Duodenal mucosa (tissue), 2 donors: ENCODE measurements around the gene TCP11.
A peak's percentile ranks its signal among the peaks of the same experiment; 100 is the strongest.

Source experiments
- H3K27ac ChIP-seq: one replicate; pipeline ENCODE4 v1.7.0; 2013; ENCODE audit warnings: low read depth, low read length
- H3K27me3 ChIP-seq, 2 donors: one replicate each; pipeline ENCODE4 v1.7.0; 2013; ENCODE audit warnings: low read length in 2 of 2, control low read depth in 1 of 2; ENCODE audit not compliant: insufficient read depth in 2 of 2, control insufficient read depth in 1 of 2
- H3K36me3 ChIP-seq, 2 donors: one replicate each; pipeline ENCODE4 v1.7.0; 2013; ENCODE audit warnings: low read length in 2 of 2, control low read depth in 1 of 2; ENCODE audit not compliant: insufficient read depth in 2 of 2, control insufficient read depth in 1 of 2
- H3K4me1 ChIP-seq, 2 donors: one replicate each; pipeline ENCODE4 v1.7.0; 2013; ENCODE audit warnings: low read length in 2 of 2, control low read depth in 1 of 2; ENCODE audit not compliant: insufficient read depth in 2 of 2, control insufficient read depth in 1 of 2
- H3K4me3 ChIP-seq, 2 donors: one replicate each; pipeline ENCODE4 v1.7.0; 2013; ENCODE audit warnings: low read length in 2 of 2, low read depth in 1 of 2
- H3K9ac ChIP-seq, 2 donors: one replicate each; pipeline ENCODE4 v1.7.0; 2013; ENCODE audit warnings: low read length in 2 of 2, low read depth in 1 of 2
- H3K9me3 ChIP-seq, 2 donors: one replicate each; pipeline ENCODE4 v1.7.0; 2013; ENCODE audit warnings: low read length in 2 of 2, control low read depth in 1 of 2; ENCODE audit not compliant: control insufficient read depth in 1 of 2

Gene TCP11

GRCh38 chr6:35149891-35150566, 8.9 kb upstream of the TCP11 start:
- Histone ChIP-seq H3K9ac (no peak overlapping the region), H3K9me3 (no peaks in the 10 kb centered on the region), H3K27ac (no peak overlapping the region), H3K27me3 (no peaks in the 10 kb centered on the region), H3K36me3 (no peaks in the 10 kb centered on the region), H3K4me3 (no peak overlapping the region), H3K4me1 (no peaks in the 10 kb centered on the region)

DNA sequence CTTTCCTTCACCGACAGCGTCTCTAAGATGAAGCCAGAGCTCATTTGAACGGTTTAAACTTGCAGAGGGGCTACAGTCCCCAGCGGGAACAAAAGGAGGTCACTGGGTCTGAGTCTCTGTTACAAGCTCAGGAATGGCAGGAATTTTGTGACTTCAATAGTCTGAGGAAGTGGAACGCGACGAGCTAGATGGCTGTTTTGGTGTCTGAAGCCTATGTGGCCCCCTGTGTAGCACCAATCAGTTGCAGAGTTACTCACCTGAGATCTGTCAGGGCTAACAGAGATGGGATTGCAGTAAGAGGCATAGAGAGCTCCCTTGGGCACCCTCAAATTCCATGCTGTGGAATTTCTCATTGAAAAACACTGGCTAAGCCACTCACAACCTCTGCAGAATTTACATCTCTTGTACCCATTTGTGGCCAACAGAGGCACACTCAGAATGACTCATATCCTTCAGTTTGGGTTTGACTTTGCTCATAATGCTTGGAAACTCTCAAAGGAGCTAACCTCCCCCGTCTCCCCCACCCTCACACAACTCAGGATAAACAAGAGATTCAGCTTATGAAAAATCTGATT, 7.1 kb upstream of the TCP11 start:
- H3K27ac ChIP-seq, result no peak overlapping the region
- H3K4me1 ChIP-seq, result no peaks in the 10 kb centered on the region
- no peaks in the 10 kb centered on the region for H3K36me3 ChIP-seq
- H3K9me3 ChIP-seq, result no peaks in the 10 kb centered on the region
- H3K4me3 ChIP-seq, result no peak overlapping the region
- H3K27me3 ChIP-seq, result no peaks in the 10 kb centered on the region
- no peak overlapping the region for H3K9ac ChIP-seq

- Histone ChIP-seq H3K9me3 (no peaks in the 10 kb centered on the region), H3K27ac (no peak overlapping the region), H3K4me1 (no peaks in the 10 kb centered on the region), H3K4me3 (no peak overlapping the region), H3K9ac (no peak overlapping the region), H3K27me3 (no peaks in the 10 kb centered on the region), H3K36me3 (no peaks in the 10 kb centered on the region)
These were observed 6.3 kb upstream of the TCP11 start for GRCh38 chr6:35147486-35147885.

DNA sequence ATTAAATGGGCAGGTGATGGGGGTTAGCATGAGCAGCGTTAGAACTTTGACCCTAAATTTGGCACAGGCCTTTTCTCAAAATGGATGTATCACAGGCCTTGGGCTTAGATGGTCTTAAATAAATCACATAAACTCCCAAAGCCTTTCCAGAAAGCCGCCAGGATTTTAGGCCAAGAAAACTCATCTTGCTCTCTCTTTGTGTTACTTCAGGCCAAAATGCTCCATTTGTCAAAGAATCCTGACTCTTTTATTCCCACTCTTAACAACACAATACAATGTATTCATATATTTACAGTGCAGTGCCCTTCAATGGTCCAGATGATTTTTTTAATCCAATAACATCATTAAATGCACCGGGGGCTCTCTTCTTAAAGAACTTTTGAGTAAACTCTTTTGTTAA, 5.9 kb upstream of the TCP11 start:
- Histone ChIP-seq H3K9me3 (no peaks in the 10 kb centered on the region), H3K27ac (no peak overlapping the region), H3K9ac (no peak overlapping the region), H3K36me3 (no peaks in the 10 kb centered on the region), H3K4me3 (no peak overlapping the region), H3K4me1 (no peaks in the 10 kb centered on the region), H3K27me3 (no peaks in the 10 kb centered on the region)

- H3K27me3 ChIP-seq, result no peaks in the 10 kb centered on the region
- no peaks in the 10 kb centered on the region for H3K9me3 ChIP-seq
- H3K4me1 ChIP-seq, result no peaks in the 10 kb centered on the region
- no peak overlapping the region for H3K9ac ChIP-seq
- no peak overlapping the region for H3K4me3 ChIP-seq
- H3K36me3 ChIP-seq, result no peaks in the 10 kb centered on the region
- H3K27ac ChIP-seq, result no peak overlapping the region
These were observed 5.3 kb upstream of the TCP11 start for GRCh38 chr6:35146453-35146852.

DNA sequence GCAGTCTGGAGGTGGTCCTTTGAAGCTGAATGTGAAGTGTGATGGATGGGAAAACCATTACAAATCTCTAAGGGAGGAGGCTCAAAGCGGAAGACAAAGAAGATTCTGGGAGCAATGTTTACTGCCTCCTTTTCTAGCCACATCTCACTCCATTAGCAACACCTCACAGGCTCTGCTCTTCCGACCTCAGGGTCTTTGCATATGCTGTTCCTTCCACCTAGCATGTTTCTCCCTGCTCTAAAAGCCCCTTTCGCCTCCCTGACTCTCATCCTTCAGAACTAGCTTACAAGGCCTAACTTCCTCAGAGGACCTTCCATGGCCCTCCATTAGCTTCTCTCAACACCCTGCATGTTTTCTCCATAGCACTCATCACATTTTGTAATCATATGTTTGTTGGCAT, 4.6 kb upstream of the TCP11 start:
- Histone ChIP-seq H3K4me1 (peaks cover 0 to 3% of the 10 kb centered on the region in 2 donors), H3K9ac (no peak overlapping the region), H3K4me3 (no peak overlapping the region), H3K27me3 (no peaks in the 10 kb centered on the region), H3K9me3 (no peaks in the 10 kb centered on the region), H3K36me3 (no peaks in the 10 kb centered on the region), H3K27ac (no peak overlapping the region)

GRCh38 chr6:35142588-35143569, 1.7 kb upstream of the TCP11 start:
- Histone ChIP-seq H3K27me3 (no peaks in the 10 kb centered on the region), H3K4me1 (peaks cover 0 to 3% of the 10 kb centered on the region in 2 donors), H3K36me3 (no peaks in the 10 kb centered on the region), H3K27ac (no peak overlapping the region), H3K9me3 (no peaks in the 10 kb centered on the region), H3K9ac (no peak overlapping the region), H3K4me3 (no peak overlapping the region)

- H3K4me3 ChIP-seq, result peak overlapping the region; percentile 22 to 43
These were observed 516 bp downstream of the TCP11 start for GRCh38 chr6:35140639-35141006.

GRCh38 chr6:35139924-35140638, 1.1 kb downstream of the TCP11 start:
- H3K27ac ChIP-seq, result no peak overlapping the region
- no peak overlapping the region for H3K4me3 ChIP-seq
- no peak overlapping the region for H3K9ac ChIP-seq
- H3K9me3 ChIP-seq, result no peaks in the 10 kb centered on the region
- H3K36me3 ChIP-seq, result no peaks in the 10 kb centered on the region
- peaks cover 0 to 3% of the 10 kb centered on the region in 2 donors for H3K4me1 ChIP-seq
- H3K27me3 ChIP-seq, result no peaks in the 10 kb centered on the region

More at GRCh38 chr6:35140639-35141006, 516 bp downstream of the TCP11 start:
- H3K9ac ChIP-seq, result peak overlapping the region in 1 of 2 donors; percentile 9
- H3K27me3 ChIP-seq, result no peaks in the 10 kb centered on the region
- no peaks in the 10 kb centered on the region for H3K9me3 ChIP-seq
- no peaks in the 10 kb centered on the region for H3K36me3 ChIP-seq
- H3K27ac ChIP-seq, result no peak overlapping the region
- H3K4me1 ChIP-seq, result peaks cover 0 to 3% of the 10 kb centered on the region in 2 donors
